HAP-1 (cell line): ENCODE results near the gene HOXD13.

Source experiments
- DNase-seq, 2 experiments: peaks; one replicate each; pipeline ENCODE4 v3.0.0-alpha.2; 2016 to 2020; ENCODE audit warnings: low spot score in 2 of 2
- H3K27me3 ChIP-seq: fragments of 250-450 bp; sonication (Bioruptor Pico); 2 replicates; pipeline ENCODE4 v1.5.1; 2020; ENCODE audit warnings: low read depth, mild to moderate bottlenecking, moderate library complexity
- H3K36me3 ChIP-seq: fragments of 250-450 bp; sonication (Bioruptor Pico); replicated peaks from 2 replicates; pipeline ENCODE4 v1.5.1; 2020; ENCODE audit warnings: mild to moderate bottlenecking
- H3K4me1 ChIP-seq: fragments of 250-450 bp; sonication (Bioruptor Pico); 2 replicates; pipeline ENCODE4 v1.5.1; 2020; ENCODE audit warnings: mild to moderate bottlenecking
- H3K4me3 ChIP-seq: fragments of 250-450 bp; sonication (Bioruptor Pico); 2 replicates; pipeline ENCODE4 v1.5.1; 2020; ENCODE audit warnings: mild to moderate bottlenecking, moderate library complexity
- H3K9me3 ChIP-seq: fragments of 250-450 bp; sonication (Bioruptor Pico); 2 replicates; pipeline ENCODE4 v1.5.1; 2020; ENCODE audit warnings: mild to moderate bottlenecking, moderate library complexity
- in situ Hi-C: fragments of 300-500 bp; cut with MboI; formaldehyde crosslinking; loops from 3 replicates; pipeline ENCODE4 v1.14.3; 2020; ENCODE audit warnings: low sequenced_read_pairs, inconsistent platforms, mixed read lengths

The HOXD13 gene

GRCh38 chr2:176137252-176137580 lies 44.7 kb downstream of the HOXD13 start:
- in situ Hi-C loops, result loop anchor here (5.0 kb wide), 1 partner anchor 320 kb away; no protein-coding TSS in a partner anchor
- Histone ChIP-seq H3K36me3 (no peaks in the 10 kb centered on the region), H3K27me3 (no peaks in the 10 kb centered on the region), H3K4me1 (peaks cover 24% of the 10 kb centered on the region), H3K9me3 (no peaks in the 10 kb centered on the region), H3K4me3 (peak overlapping the region; percentile 64)
- DNase-seq, result no peak

- no peak for DNase-seq
- H3K4me1 ChIP-seq, result peaks cover 24% of the 10 kb centered on the region
- peak overlapping the region; percentile 64 for H3K4me3 ChIP-seq
- H3K27me3 ChIP-seq, result no peaks in the 10 kb centered on the region
- H3K36me3 ChIP-seq, result no peaks in the 10 kb centered on the region
- in situ Hi-C loops, result loop anchor here (5.0 kb wide), 1 partner anchor 319 kb away; no protein-coding TSS in a partner anchor
- H3K9me3 ChIP-seq, result no peaks in the 10 kb centered on the region
Measured at GRCh38 chr2:176137906-176138305, 45.4 kb downstream of the HOXD13 start.

GRCh38 chr2:176138526-176138922 lies 46.0 kb downstream of the HOXD13 start:
- in situ Hi-C loops, result loop anchor here (5.0 kb wide), 1 partner anchor 319 kb away; no protein-coding TSS in a partner anchor
- H3K9me3 ChIP-seq, result no peaks in the 10 kb centered on the region
- H3K27me3 ChIP-seq, result no peaks in the 10 kb centered on the region
- no peak for DNase-seq
- H3K4me1 ChIP-seq, result peaks cover 24% of the 10 kb centered on the region
- H3K36me3 ChIP-seq, result no peaks in the 10 kb centered on the region
- H3K4me3 ChIP-seq, result peak overlapping the region; percentile 64; the same call in 1 of the 2 replicates

- no peaks in the 10 kb centered on the region for H3K9me3 ChIP-seq
- H3K4me1 ChIP-seq, result peaks cover 24% of the 10 kb centered on the region
- in situ Hi-C loops, result loop anchor here (5.0 kb wide), 1 partner anchor 318 kb away; no protein-coding TSS in a partner anchor
- no peaks in the 10 kb centered on the region for H3K27me3 ChIP-seq
- no peaks in the 10 kb centered on the region for H3K36me3 ChIP-seq
- H3K4me3 ChIP-seq, result no peak overlapping the region
- no peak for DNase-seq
Measured at GRCh38 chr2:176138923-176139660, 46.6 kb downstream of the HOXD13 start.

GRCh38 chr2:176139661-176140512 lies 47.4 kb downstream of the HOXD13 start:
- in situ Hi-C loops, result loop anchor here (5.0 kb wide), 1 partner anchor 317 kb away; no protein-coding TSS in a partner anchor
- H3K4me1 ChIP-seq, result peaks cover 23% of the 10 kb centered on the region
- DNase-seq, result no peak
- H3K36me3 ChIP-seq, result no peaks in the 10 kb centered on the region
- peak overlapping the region; percentile 42 for H3K4me3 ChIP-seq
- no peaks in the 10 kb centered on the region for H3K27me3 ChIP-seq
- no peaks in the 10 kb centered on the region for H3K9me3 ChIP-seq

- in situ Hi-C loops, result no loop called here
- Histone ChIP-seq H3K4me1 (peaks cover 17% of the 10 kb centered on the region), H3K4me3 (peak overlapping the region; percentile 42), H3K9me3 (no peaks in the 10 kb centered on the region), H3K36me3 (peaks cover under 1% of the 10 kb centered on the region; the same call in 1 of the 2 replicates), H3K27me3 (no peaks in the 10 kb centered on the region)
- peak; percentile 60 to 87 for DNase-seq
Measured at GRCh38 chr2:176140513-176141317, 48.2 kb downstream of the HOXD13 start.

- no peak for DNase-seq
- H3K27me3 ChIP-seq, result no peaks in the 10 kb centered on the region
- in situ Hi-C loops, result no loop called here
- H3K4me3 ChIP-seq, result no peak overlapping the region
- H3K36me3 ChIP-seq, result peaks cover 3% of the 10 kb centered on the region; the same call in 1 of the 2 replicates
- H3K4me1 ChIP-seq, result peaks cover 23% of the 10 kb centered on the region
- no peaks in the 10 kb centered on the region for H3K9me3 ChIP-seq
Measured at GRCh38 chr2:176142281-176142680, 49.8 kb downstream of the HOXD13 start.
